A673 (cell line): ENCODE measurements around the gene SLIT1.

Experiments
- CTCF ChIP-seq: fragments of 300-800, 200-600 bp; sonication (generic); conservative IDR thresholded peaks from 2 replicates; pipeline ENCODE4 v1.5.1; 2017; ENCODE audit warnings: low read depth, mild to moderate bottlenecking, antibody characterized with exemption, low read length, moderate library complexity, mixed read lengths
- EZH2 ChIP-seq: fragments of 200-600 bp; sonication (generic); IDR thresholded peaks from 2 replicates; pipeline ENCODE4 v1.6.1; 2017; ENCODE audit warnings: borderline replicate concordance, low read depth, mild to moderate bottlenecking, mixed read lengths, antibody characterized with exemption, low read length; ENCODE audit not compliant: poor library complexity, severe bottlenecking

- TF ChIP-seq CTCF (no peak), EZH2 (no peak)
Observed at GRCh38 chr10:97001183-97001991, 184.4 kb downstream of the SLIT1 start.
